ENCODE measurements around the gene HBM.
"Not testable (repeated sequence)": the region's sequence is repeated elsewhere in the genome, so short reads cannot be mapped to it uniquely, and the experiment has no call there.

DNA sequence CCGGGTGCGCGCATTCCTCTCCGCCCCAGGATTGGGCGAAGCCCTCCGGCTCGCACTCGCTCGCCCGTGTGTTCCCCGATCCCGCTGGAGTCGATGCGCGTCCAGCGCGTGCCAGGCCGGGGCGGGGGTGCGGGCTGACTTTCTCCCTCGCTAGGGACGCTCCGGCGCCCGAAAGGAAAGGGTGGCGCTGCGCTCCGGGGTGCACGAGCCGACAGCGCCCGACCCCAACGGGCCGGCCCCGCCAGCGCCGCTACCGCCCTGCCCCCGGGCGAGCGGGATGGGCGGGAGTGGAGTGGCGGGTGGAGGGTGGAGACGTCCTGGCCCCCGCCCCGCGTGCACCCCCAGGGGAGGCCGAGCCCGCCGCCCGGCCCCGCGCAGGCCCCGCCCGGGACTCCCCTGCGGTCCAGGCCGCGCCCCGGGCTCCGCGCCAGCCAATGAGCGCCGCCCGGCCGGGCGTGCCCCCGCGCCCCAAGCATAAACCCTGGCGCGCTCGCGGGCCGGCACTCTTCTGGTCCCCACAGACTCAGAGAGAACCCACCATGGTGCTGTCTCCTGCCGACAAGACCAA lies 6.7 kb downstream of the HBM start, which contains the start of gene HBA2:
- not testable (repeated sequence) for TF ChIP-seq CTCF, POLR2A (IDR thresholded peaks at IDR 0.05)
